ENCODE results near the gene ECEL1.
"Not testable (repeated sequence)": the region's sequence is repeated elsewhere in the genome, so short reads cannot be mapped to it uniquely, and the experiment has no call there.

The ECEL1 gene

GRCh38 chr2:232458051-232458660, 29.5 kb downstream of the ECEL1 start:
- no peak for DNase-seq

- no peak for DNase-seq
Observed at GRCh38 chr2:232457121-232458011, 30.3 kb downstream of the ECEL1 start.

- no peak for DNase-seq
Observed at GRCh38 chr2:232456296-232457120, 31.1 kb downstream of the ECEL1 start.

- DNase-seq, result no peak
Observed at GRCh38 chr2:232455426-232456255, 32.0 kb downstream of the ECEL1 start, which contains the start of gene ALPI. Gene ALPI, plus strand, starts transcription at chr2:232456153. Its CDS starts 47 bp downstream, at chr2:232456200.

- DNase-seq, result no peak
Observed at GRCh38 chr2:232454630-232455029, 33.0 kb downstream of the ECEL1 start.

GRCh38 chr2:232451645-232452044, 36.0 kb downstream of the ECEL1 start:
- not testable (repeated sequence) for DNase-seq

- DNase-seq, result no peak
Observed at GRCh38 chr2:232449964-232450363, 37.7 kb downstream of the ECEL1 start.

- no peak for DNase-seq
Observed at GRCh38 chr2:232448304-232448690, 39.3 kb downstream of the ECEL1 start.

GRCh38 chr2:232447638-232448303, 39.9 kb downstream of the ECEL1 start:
- no peak for DNase-seq

- DNase-seq, result no peak
Observed at GRCh38 chr2:232447091-232447620, 40.5 kb downstream of the ECEL1 start.

GRCh38 chr2:232446266-232446777, 41.3 kb downstream of the ECEL1 start:
- not testable (repeated sequence) for DNase-seq

- DNase-seq, result not testable (repeated sequence)
Observed at GRCh38 chr2:232445149-232445885, 42.3 kb downstream of the ECEL1 start.

- no peak for DNase-seq
Observed at GRCh38 chr2:232444409-232445148, 43.1 kb downstream of the ECEL1 start.

GRCh38 chr2:232443669-232444408, 43.8 kb downstream of the ECEL1 start:
- not testable (repeated sequence) for DNase-seq

- DNase-seq, result not testable (repeated sequence)
Observed at GRCh38 chr2:232443047-232443446, 44.6 kb downstream of the ECEL1 start.

GRCh38 chr2:232442431-232442830, 45.2 kb downstream of the ECEL1 start:
- DNase-seq, result not testable (repeated sequence)

GRCh38 chr2:232441922-232442321, 45.7 kb downstream of the ECEL1 start:
- not testable (repeated sequence) for DNase-seq

- DNase-seq, result no peak
Observed at GRCh38 chr2:232441147-232441651, 46.4 kb downstream of the ECEL1 start.
